Activated gamma-delta T cell treated with Interleukin-2 at 50 U/mL for 16 hours (primary cell): ENCODE measurements around the gene LCN15.

Experiments
- DNase-seq: peaks from one replicate; pipeline ENCODE4 v3.0.0-alpha.2; 2020

The LCN15 gene

GRCh38 chr9:136754059-136754572 lies 10.2 kb downstream of the LCN15 start:
- no peak for DNase-seq

GRCh38 chr9:136753371-136754058 lies 10.8 kb downstream of the LCN15 start:
- DNase-seq = no peak

GRCh38 chr9:136751814-136752213 lies 12.5 kb downstream of the LCN15 start:
- DNase-seq = no peak

- no peak for DNase-seq
These were observed 13.1 kb downstream of the LCN15 start for GRCh38 chr9:136751244-136751643.

- DNase-seq = no peak
These were observed 13.8 kb downstream of the LCN15 start for GRCh38 chr9:136750526-136750925.

- no peak for DNase-seq
These were observed 15.4 kb downstream of the LCN15 start for GRCh38 chr9:136748666-136749611.

GRCh38 chr9:136748201-136748600 lies 16.1 kb downstream of the LCN15 start, which contains the start of gene LCN6:
Gene LCN6, minus strand, starts transcription at chr9:136748525. Its CDS starts 42 bp downstream, at chr9:136748483.
- DNase-seq = no peak

- DNase-seq = no peak
These were observed 16.9 kb downstream of the LCN15 start for GRCh38 chr9:136747161-136748060.

- DNase-seq = no peak
These were observed 17.7 kb downstream of the LCN15 start for GRCh38 chr9:136746621-136747020.

- DNase-seq = no peak
These were observed 18.2 kb downstream of the LCN15 start for GRCh38 chr9:136746155-136746490.

- no peak for DNase-seq
These were observed 18.7 kb downstream of the LCN15 start for GRCh38 chr9:136745389-136746154.

- no peak for DNase-seq
These were observed 19.5 kb downstream of the LCN15 start for GRCh38 chr9:136744773-136745172.

GRCh38 chr9:136743639-136744211 lies 20.6 kb downstream of the LCN15 start:
- no peak for DNase-seq

- no peak for DNase-seq
These were observed 21.5 kb downstream of the LCN15 start, which contains the start of gene LCN10 for GRCh38 chr9:136742591-136743391. Gene LCN10, minus strand, starts transcription at chr9:136742940. Its CDS starts 37 bp downstream, at chr9:136742903.

GRCh38 chr9:136741883-136742571 lies 22.3 kb downstream of the LCN15 start:
- DNase-seq = no peak

- DNase-seq = no peak
These were observed 23.1 kb downstream of the LCN15 start for GRCh38 chr9:136740971-136741882.

GRCh38 chr9:136740491-136740890 lies 23.8 kb downstream of the LCN15 start:
- DNase-seq = no peak

GRCh38 chr9:136740069-136740468 lies 24.2 kb downstream of the LCN15 start:
- no peak for DNase-seq

GRCh38 chr9:136739509-136739908 lies 24.8 kb downstream of the LCN15 start:
- DNase-seq = no peak
